ENCODE data around the gene AURKAIP1.
"Not testable (repeated sequence)": the region's sequence is repeated elsewhere in the genome, so short reads cannot be mapped to it uniquely, and the experiment has no call there.

AURKAIP1 gene

GRCh38 chr1:1374929-1375662, at the start of gene AURKAIP1:
TSS of gene AURKAIP1 (minus strand) at chr1:1375207. CDS start at chr1:1374756, 451 bp downstream.
- peak; percentile 82 to 89 for DNase-seq (ENCODE audit: low read depth in 2 of 2)

- no peak for DNase-seq (ENCODE audit: low read depth in 2 of 2)
Measured at GRCh38 chr1:1424707-1425106, 49.7 kb upstream of the AURKAIP1 start.

GRCh38 chr1:1423245-1423597, 48.2 kb upstream of the AURKAIP1 start:
- DNase-seq (ENCODE audit: low read depth in 2 of 2): no peak

GRCh38 chr1:1422465-1423244, 47.6 kb upstream of the AURKAIP1 start:
- DNase-seq (ENCODE audit: low read depth in 2 of 2): no peak

GRCh38 chr1:1421907-1422464, 47.0 kb upstream of the AURKAIP1 start:
- no peak for DNase-seq (ENCODE audit: low read depth in 2 of 2)

GRCh38 chr1:1421147-1421906, 46.3 kb upstream of the AURKAIP1 start, which contains the start of gene ANKRD65:
TSS of gene ANKRD65 (minus strand) at chr1:1421276. CDS start at chr1:1421005, 271 bp downstream.
- no peak for DNase-seq (ENCODE audit: low read depth in 2 of 2)

- DNase-seq (ENCODE audit: low read depth in 2 of 2): no peak
Measured at GRCh38 chr1:1420654-1421141, 45.7 kb upstream of the AURKAIP1 start.

- no peak for DNase-seq (ENCODE audit: low read depth in 2 of 2)
Measured at GRCh38 chr1:1419813-1420653, 45.0 kb upstream of the AURKAIP1 start.

GRCh38 chr1:1419363-1419812, 44.4 kb upstream of the AURKAIP1 start:
- no peak for DNase-seq (ENCODE audit: low read depth in 2 of 2)

- DNase-seq (ENCODE audit: low read depth in 2 of 2): no peak
Measured at GRCh38 chr1:1418464-1419362, 43.7 kb upstream of the AURKAIP1 start.

- not testable (repeated sequence) for DNase-seq (ENCODE audit: low read depth in 2 of 2)
Measured at GRCh38 chr1:1417825-1418463, 42.9 kb upstream of the AURKAIP1 start.

- not testable (repeated sequence) for DNase-seq (ENCODE audit: low read depth in 2 of 2)
Measured at GRCh38 chr1:1417396-1417795, 42.4 kb upstream of the AURKAIP1 start.

GRCh38 chr1:1415751-1416150, 40.7 kb upstream of the AURKAIP1 start:
- DNase-seq (ENCODE audit: low read depth in 2 of 2): no peak

GRCh38 chr1:1412311-1412902, 37.4 kb upstream of the AURKAIP1 start:
- not testable (repeated sequence) for DNase-seq (ENCODE audit: low read depth in 2 of 2)

- no peak for DNase-seq (ENCODE audit: low read depth in 2 of 2)
Measured at GRCh38 chr1:1411626-1412025, 36.6 kb upstream of the AURKAIP1 start.

- not testable (repeated sequence) for DNase-seq (ENCODE audit: low read depth in 2 of 2)
Measured at GRCh38 chr1:1410238-1410637, 35.2 kb upstream of the AURKAIP1 start.

- no peak for DNase-seq (ENCODE audit: low read depth in 2 of 2)
Measured at GRCh38 chr1:1407636-1408318, 32.8 kb upstream of the AURKAIP1 start.
